GM12878 (cell line): ENCODE measurements around the gene CYP26C1. TPM values are rescaled to one million over a fixed set of nuclear protein-coding genes. Genes with fewer than 3 reads are reported as not detected.
A peak's percentile ranks its signal among the peaks of the same experiment; 100 is the strongest.

ENCODE experiments used
- BCL11A ChIP-seq: IDR thresholded peaks from 2 replicates; pipeline ENCODE4 v1.6.1; 2011; ENCODE audit warnings: low read depth, low read length
- ETV6 ChIP-seq, 2 experiments: fragments of 450-650 bp in 1 of 2; IDR thresholded peaks in 1 of 2; conservative IDR thresholded peaks in 1 of 2; 2 replicates each; pipeline ENCODE4 v1.6.1; 2014; ENCODE audit warnings: antibody characterized with exemption in 1 of 2, borderline replicate concordance in 1 of 2, low read depth in 1 of 2, mild to moderate bottlenecking in 1 of 2, moderate library complexity in 1 of 2
- MTA2 ChIP-seq: fragments of 450-650 bp; IDR thresholded peaks from 2 replicates; pipeline ENCODE4 v1.6.1; 2016; ENCODE audit warnings: low read depth, mild to moderate bottlenecking, moderate library complexity
- MTA3 ChIP-seq: IDR thresholded peaks from 2 replicates; pipeline ENCODE4 v1.6.1; 2012; ENCODE audit warnings: low read length, inconsistent platforms, borderline replicate concordance
- MYC ChIP-seq: IDR thresholded peaks from 2 replicates; pipeline ENCODE4 v1.6.1; 2011; ENCODE audit warnings: mild to moderate bottlenecking, low read length, moderate library complexity, inconsistent platforms; ENCODE audit not compliant: insufficient read depth, insufficient replicate concordance, insufficient read length, severe bottlenecking
- RUNX3 ChIP-seq: IDR thresholded peaks from 2 replicates; pipeline ENCODE4 v1.6.1; 2012; ENCODE audit warnings: low read length, inconsistent platforms
- SIX5 ChIP-seq: IDR thresholded peaks from 2 replicates; pipeline ENCODE4 v1.6.1; 2011; ENCODE audit warnings: mild to moderate bottlenecking, low read depth, low read length, moderate library complexity; ENCODE audit not compliant: severe bottlenecking
- TCF3 ChIP-seq: IDR thresholded peaks from 2 replicates; pipeline ENCODE4 v1.6.1; 2012; ENCODE audit warnings: low read depth, mild to moderate bottlenecking, low read length, borderline replicate concordance; ENCODE audit not compliant: insufficient read depth
- polyA plus RNA-seq, 11 experiments: library from polyadenylated mRNA; depleted of rRNA in 4 of 11; unstranded in 6 of 11; stranded (reverse) in 5 of 11; fragments of >200 nt; fragmentation: Nextera tagmentation in 4 of 11; fragmentation: Illumina TruSeq in 1 of 11; extraction: Ambion mirVana in 4 of 11; extraction: Trizol in 1 of 11; gene quantifications; 1 replicate in 1 of 11; 2 replicates in 10 of 11; pipeline versions ENCODE4 v1.2.1 to v1.2.3, GENCODE V29; 2011 to 2016; ENCODE audit warnings: inconsistent platforms in 2 of 11, missing spikeins in 2 of 11, low read depth in 1 of 11
- total RNA-seq, 4 experiments: library from RNA; depleted of rRNA in 3 of 4; stranded (reverse); fragments of >200 nt in 3 of 4; fragmentation: Illumina TruSeq in 1 of 4; extraction: Trizol in 1 of 4; gene quantifications; 2 replicates each; pipeline versions ENCODE4 v1.2.1 to v1.2.3, GENCODE V29; 2013 to 2021
- TF ChIP-seq, protein P1 (sequence below): fragments of 450-650 bp; IDR thresholded peaks from 2 replicates; pipeline ENCODE4 v1.6.1; 2017; ENCODE audit warnings: low read depth, mild to moderate bottlenecking, moderate library complexity
- TF ChIP-seq, protein P2 (sequence below): IDR thresholded peaks from 2 replicates; pipeline ENCODE4 v1.6.1; 2011; ENCODE audit warnings: low read depth, mild to moderate bottlenecking, low read length, moderate library complexity, borderline replicate concordance; ENCODE audit errors: extremely low read depth
- TF ChIP-seq, protein P3 (sequence below): IDR thresholded peaks from 2 replicates; pipeline ENCODE4 v1.6.1; 2011; ENCODE audit warnings: low read depth, low read length, improper control_type of control experiment, borderline replicate concordance

Gene CYP26C1
- total and polyA plus RNA-seq, 10 of the 15 experiments (the other 5 are each of a cell fraction or from before 2014, with no cell fraction given): under 0.01 to 0.08 TPM; not detected in 8

DNA sequence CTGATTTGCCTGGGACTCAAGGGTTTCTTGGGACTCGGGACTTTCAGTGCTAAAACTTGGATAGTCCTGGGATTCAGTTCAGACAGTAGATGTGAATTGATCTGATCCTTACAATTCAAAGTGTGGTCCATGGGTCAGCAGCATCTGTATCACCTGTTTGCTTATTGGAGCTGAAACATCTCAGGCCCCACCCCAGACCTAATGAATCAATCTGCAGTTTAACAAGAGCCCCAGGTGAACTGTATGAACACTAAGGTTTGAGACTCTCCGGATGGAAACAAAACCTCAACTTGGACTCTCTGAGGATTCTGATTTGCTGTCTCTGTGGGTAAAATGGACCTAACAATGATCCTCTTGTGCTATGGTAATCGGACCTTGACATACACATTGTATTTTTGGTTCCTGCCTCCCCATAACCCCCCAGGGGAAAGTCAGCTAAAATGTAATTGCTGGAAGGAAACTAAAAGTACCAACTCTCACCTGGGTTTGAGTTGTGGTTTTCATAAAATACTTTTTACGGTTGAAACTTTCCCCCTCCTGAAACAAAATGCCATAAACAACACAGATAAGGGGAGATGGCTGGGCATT is 24.8 kb downstream of the CYP26C1 start (continued):
- TF ChIP-seq MYC: no peak
- TF ChIP-seq MTA3: no peak
- TF ChIP-seq RUNX3: peak; percentile 11; the same call in 1 of the 2 replicates
- TF ChIP-seq, protein P1, sequence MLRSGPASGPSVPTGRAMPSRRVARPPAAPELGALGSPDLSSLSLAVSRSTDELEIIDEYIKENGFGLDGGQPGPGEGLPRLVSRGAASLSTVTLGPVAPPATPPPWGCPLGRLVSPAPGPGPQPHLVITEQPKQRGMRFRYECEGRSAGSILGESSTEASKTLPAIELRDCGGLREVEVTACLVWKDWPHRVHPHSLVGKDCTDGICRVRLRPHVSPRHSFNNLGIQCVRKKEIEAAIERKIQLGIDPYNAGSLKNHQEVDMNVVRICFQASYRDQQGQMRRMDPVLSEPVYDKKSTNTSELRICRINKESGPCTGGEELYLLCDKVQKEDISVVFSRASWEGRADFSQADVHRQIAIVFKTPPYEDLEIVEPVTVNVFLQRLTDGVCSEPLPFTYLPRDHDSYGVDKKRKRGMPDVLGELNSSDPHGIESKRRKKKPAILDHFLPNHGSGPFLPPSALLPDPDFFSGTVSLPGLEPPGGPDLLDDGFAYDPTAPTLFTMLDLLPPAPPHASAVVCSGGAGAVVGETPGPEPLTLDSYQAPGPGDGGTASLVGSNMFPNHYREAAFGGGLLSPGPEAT: 0 out of 2 replicates have a peak, but pooled peaks have one; percentile 40
- TF ChIP-seq ETV6 (conservative IDR thresholded peaks at IDR 0.05 in 1 of 2, IDR thresholded peaks at IDR 0.05 in 1 of 2; ENCODE audit: borderline replicate concordance in 1 of 2, low read depth in 1 of 2): no peak
- TF ChIP-seq, protein P2, sequence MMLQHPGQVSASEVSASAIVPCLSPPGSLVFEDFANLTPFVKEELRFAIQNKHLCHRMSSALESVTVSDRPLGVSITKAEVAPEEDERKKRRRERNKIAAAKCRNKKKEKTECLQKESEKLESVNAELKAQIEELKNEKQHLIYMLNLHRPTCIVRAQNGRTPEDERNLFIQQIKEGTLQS: no peak
- TF ChIP-seq SIX5: no peak
- peak; percentile 50; the same call in 1 of the 2 replicates for TF ChIP-seq MTA2
- no peak for TF ChIP-seq TCF3
- TF ChIP-seq BCL11A: 0 out of 2 replicates have a peak, but pooled peaks have one; percentile 13
- TF ChIP-seq, protein P3, sequence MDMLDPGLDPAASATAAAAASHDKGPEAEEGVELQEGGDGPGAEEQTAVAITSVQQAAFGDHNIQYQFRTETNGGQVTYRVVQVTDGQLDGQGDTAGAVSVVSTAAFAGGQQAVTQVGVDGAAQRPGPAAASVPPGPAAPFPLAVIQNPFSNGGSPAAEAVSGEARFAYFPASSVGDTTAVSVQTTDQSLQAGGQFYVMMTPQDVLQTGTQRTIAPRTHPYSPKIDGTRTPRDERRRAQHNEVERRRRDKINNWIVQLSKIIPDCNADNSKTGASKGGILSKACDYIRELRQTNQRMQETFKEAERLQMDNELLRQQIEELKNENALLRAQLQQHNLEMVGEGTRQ: no peak
